ENCODE results near the gene ABLIM1. TPM values are rescaled to one million over a fixed set of nuclear protein-coding genes. Genes with fewer than 3 reads are reported as not detected.

Gene ABLIM1
- total and polyA plus RNA-seq, 2 of the 13 experiments (the other 11 are each of a cell fraction or from before 2014, with no cell fraction given) = 59.4 to 92.7 TPM

DNA sequence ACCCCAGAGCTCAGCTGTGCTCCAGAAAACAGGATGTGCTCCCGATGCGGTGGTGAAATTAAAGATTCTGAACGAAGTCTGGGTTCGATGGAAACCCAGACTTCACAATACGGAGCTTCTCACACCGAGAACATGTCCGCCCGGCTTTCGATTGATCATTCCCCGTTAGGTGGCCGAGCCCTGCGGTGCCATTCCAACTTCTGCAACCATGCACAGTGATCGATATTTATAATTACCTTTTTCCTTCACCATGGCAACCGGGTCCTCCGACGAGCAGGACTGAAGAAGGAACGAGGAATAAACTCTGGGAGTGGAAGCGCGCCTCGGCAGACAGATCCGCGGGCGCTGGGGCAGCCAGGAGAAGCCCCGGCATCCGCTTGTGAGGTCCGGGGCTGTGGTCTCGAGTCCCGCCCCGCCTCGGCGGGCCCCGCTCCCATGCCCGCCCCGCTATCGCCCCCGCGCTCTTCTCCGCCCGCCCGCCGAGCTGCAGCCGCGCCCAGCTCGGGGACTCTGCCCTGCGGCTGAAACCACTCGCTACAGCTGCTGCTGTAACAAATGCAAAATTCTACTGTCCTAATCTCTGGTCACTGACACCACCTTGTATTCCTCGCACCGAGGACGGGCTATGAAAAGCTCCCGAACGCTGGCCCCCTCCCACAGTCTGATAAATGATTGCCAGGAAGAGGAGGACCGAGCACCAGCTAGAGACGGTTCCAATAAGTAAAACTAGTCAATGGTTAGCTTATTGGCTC is 26.2 kb downstream of the ABLIM1 start (continued):
- TF ChIP-seq ZNF616 (CRISPR knock-in tag; IDR thresholded peaks at IDR 0.05; ENCODE audit: low read depth) = no peak
- no peak; the same call in 1 of the 2 replicates for TF ChIP-seq CBX2 (IDR thresholded peaks at IDR 0.05; ENCODE audit: low read depth, low read length)
- no peak for TF ChIP-seq CBX2 (CRISPR knock-in tag; IDR thresholded peaks at IDR 0.05; ENCODE audit: low read depth)
- no peak for TF ChIP-seq ZNF572 (CRISPR knock-in tag; IDR thresholded peaks at IDR 0.05)
- TF ChIP-seq TBP (CRISPR knock-in tag; IDR thresholded peaks at IDR 0.05) = no peak
- no peak for TF ChIP-seq CENPX (CRISPR knock-in tag; IDR thresholded peaks at IDR 0.05)
- TF ChIP-seq, protein P1, sequence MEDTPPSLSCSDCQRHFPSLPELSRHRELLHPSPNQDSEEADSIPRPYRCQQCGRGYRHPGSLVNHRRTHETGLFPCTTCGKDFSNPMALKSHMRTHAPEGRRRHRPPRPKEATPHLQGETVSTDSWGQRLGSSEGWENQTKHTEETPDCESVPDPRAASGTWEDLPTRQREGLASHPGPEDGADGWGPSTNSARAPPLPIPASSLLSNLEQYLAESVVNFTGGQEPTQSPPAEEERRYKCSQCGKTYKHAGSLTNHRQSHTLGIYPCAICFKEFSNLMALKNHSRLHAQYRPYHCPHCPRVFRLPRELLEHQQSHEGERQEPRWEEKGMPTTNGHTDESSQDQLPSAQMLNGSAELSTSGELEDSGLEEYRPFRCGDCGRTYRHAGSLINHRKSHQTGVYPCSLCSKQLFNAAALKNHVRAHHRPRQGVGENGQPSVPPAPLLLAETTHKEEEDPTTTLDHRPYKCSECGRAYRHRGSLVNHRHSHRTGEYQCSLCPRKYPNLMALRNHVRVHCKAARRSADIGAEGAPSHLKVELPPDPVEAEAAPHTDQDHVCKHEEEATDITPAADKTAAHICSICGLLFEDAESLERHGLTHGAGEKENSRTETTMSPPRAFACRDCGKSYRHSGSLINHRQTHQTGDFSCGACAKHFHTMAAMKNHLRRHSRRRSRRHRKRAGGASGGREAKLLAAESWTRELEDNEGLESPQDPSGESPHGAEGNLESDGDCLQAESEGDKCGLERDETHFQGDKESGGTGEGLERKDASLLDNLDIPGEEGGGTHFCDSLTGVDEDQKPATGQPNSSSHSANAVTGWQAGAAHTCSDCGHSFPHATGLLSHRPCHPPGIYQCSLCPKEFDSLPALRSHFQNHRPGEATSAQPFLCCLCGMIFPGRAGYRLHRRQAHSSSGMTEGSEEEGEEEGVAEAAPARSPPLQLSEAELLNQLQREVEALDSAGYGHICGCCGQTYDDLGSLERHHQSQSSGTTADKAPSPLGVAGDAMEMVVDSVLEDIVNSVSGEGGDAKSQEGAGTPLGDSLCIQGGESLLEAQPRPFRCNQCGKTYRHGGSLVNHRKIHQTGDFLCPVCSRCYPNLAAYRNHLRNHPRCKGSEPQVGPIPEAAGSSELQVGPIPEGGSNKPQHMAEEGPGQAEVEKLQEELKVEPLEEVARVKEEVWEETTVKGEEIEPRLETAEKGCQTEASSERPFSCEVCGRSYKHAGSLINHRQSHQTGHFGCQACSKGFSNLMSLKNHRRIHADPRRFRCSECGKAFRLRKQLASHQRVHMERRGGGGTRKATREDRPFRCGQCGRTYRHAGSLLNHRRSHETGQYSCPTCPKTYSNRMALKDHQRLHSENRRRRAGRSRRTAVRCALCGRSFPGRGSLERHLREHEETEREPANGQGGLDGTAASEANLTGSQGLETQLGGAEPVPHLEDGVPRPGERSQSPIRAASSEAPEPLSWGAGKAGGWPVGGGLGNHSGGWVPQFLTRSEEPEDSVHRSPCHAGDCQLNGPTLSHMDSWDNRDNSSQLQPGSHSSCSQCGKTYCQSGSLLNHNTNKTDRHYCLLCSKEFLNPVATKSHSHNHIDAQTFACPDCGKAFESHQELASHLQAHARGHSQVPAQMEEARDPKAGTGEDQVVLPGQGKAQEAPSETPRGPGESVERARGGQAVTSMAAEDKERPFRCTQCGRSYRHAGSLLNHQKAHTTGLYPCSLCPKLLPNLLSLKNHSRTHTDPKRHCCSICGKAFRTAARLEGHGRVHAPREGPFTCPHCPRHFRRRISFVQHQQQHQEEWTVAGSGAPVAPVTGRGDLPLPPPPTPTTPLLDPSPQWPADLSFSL (CRISPR knock-in tag; IDR thresholded peaks at IDR 0.05) = no peak
- no peak for TF ChIP-seq DNMT1 (CRISPR knock-in tag; IDR thresholded peaks at IDR 0.05)

Measured in HepG2 (cell line).